ENCODE data around the gene PDE6C.

DNA sequence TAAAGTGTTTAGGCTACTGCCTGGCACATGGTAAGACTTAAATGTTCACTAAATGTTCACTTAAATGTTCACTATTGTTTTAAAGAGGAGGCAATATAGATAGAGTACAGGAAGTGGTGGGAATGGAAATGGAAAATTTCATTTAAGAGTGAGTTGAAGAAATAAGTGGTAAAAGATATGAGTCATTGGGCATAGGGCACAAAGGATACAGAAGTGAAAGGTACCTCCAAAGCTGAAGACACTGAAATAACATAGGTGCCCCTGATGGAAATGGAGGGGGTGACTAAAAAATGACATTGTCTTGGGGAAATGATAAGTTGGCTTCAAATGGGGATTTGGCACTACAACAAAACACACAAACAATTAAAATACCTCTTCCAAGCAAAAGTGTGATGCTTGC is 95.3 kb downstream of the PDE6C start:
- TF ChIP-seq, protein P1, sequence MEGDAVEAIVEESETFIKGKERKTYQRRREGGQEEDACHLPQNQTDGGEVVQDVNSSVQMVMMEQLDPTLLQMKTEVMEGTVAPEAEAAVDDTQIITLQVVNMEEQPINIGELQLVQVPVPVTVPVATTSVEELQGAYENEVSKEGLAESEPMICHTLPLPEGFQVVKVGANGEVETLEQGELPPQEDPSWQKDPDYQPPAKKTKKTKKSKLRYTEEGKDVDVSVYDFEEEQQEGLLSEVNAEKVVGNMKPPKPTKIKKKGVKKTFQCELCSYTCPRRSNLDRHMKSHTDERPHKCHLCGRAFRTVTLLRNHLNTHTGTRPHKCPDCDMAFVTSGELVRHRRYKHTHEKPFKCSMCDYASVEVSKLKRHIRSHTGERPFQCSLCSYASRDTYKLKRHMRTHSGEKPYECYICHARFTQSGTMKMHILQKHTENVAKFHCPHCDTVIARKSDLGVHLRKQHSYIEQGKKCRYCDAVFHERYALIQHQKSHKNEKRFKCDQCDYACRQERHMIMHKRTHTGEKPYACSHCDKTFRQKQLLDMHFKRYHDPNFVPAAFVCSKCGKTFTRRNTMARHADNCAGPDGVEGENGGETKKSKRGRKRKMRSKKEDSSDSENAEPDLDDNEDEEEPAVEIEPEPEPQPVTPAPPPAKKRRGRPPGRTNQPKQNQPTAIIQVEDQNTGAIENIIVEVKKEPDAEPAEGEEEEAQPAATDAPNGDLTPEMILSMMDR (conservative IDR thresholded peaks at IDR 0.05; ENCODE audit: low read length), result no peak
- TF ChIP-seq EZH2phosphoT487 (IDR thresholded peaks at IDR 0.05; ENCODE audit: borderline replicate concordance, low read depth, low read length), result no peak
